HEK293 (cell line): ENCODE measurements around the gene TBC1D24.

Experiments used
- ATF2 ChIP-seq: fragments of 450-650 bp; formaldehyde crosslinking; IDR thresholded peaks from 2 replicates; pipeline ENCODE4 v1.5.1; 2016; ENCODE audit warnings: missing biosample characterization, missing genetic modification characterization, low read depth
- CTCF ChIP-seq: fragments of 450-650 bp; formaldehyde crosslinking; IDR thresholded peaks from 2 replicates; pipeline ENCODE4 v1.5.1; 2016; ENCODE audit warnings: missing biosample characterization, missing genetic modification characterization
- EGR2 ChIP-seq: fragments of 450-650 bp; formaldehyde crosslinking; IDR thresholded peaks from 2 replicates; pipeline ENCODE4 v1.5.1; 2016; ENCODE audit warnings: low read depth, missing biosample characterization, missing genetic modification characterization
- KLF16 ChIP-seq: fragments of 450-650 bp; formaldehyde crosslinking; IDR thresholded peaks from 2 replicates; pipeline ENCODE4 v1.5.1; 2017; ENCODE audit warnings: missing biosample characterization, missing genetic modification characterization
- MYNN ChIP-seq: fragments of 450-650 bp; formaldehyde crosslinking; IDR thresholded peaks from 2 replicates; pipeline ENCODE4 v1.5.1; 2016; ENCODE audit warnings: missing biosample characterization, missing genetic modification characterization, borderline replicate concordance
- ZNF112 ChIP-seq: fragments of 450-650 bp; formaldehyde crosslinking; IDR thresholded peaks from 2 replicates; pipeline ENCODE4 v1.5.0; 2017; ENCODE audit warnings: missing biosample characterization, missing genetic modification characterization
- ZNF114 ChIP-seq: fragments of 450-650 bp; formaldehyde crosslinking; IDR thresholded peaks from 2 replicates; pipeline ENCODE4 v1.5.0; 2017; ENCODE audit warnings: missing biosample characterization, missing genetic modification characterization
- ZNF121 ChIP-seq: fragments of 450-650 bp; formaldehyde crosslinking; IDR thresholded peaks from 2 replicates; pipeline ENCODE4 v1.5.1; 2016; ENCODE audit warnings: missing biosample characterization, missing genetic modification characterization
- ZNF24 ChIP-seq: fragments of 450-650 bp; formaldehyde crosslinking; IDR thresholded peaks from 2 replicates; pipeline ENCODE4 v1.5.1; 2016; ENCODE audit warnings: missing biosample characterization, missing genetic modification characterization
- ZNF311 ChIP-seq: fragments of 450-650 bp; formaldehyde crosslinking; IDR thresholded peaks from 2 replicates; pipeline ENCODE4 v1.5.1; 2017; ENCODE audit warnings: missing biosample characterization, missing genetic modification characterization, borderline replicate concordance
- ZNF677 ChIP-seq: fragments of 450-650 bp; IDR thresholded peaks from 2 replicates; pipeline ENCODE4 v1.5.0; 2018; ENCODE audit warnings: missing biosample characterization, mild to moderate bottlenecking, missing genetic modification characterization, moderate library complexity
- ZNF777 ChIP-seq: fragments of 450-650 bp; formaldehyde crosslinking; IDR thresholded peaks from 2 replicates; pipeline ENCODE4 v1.5.1; 2017; ENCODE audit warnings: missing biosample characterization, missing genetic modification characterization, borderline replicate concordance
- ZNF785 ChIP-seq: fragments of 450-650 bp; formaldehyde crosslinking; IDR thresholded peaks from 2 replicates; pipeline ENCODE4 v1.5.1; 2016; ENCODE audit warnings: missing biosample characterization, missing genetic modification characterization
- TF ChIP-seq, protein P1 (sequence below): fragments of 450-650 bp; formaldehyde crosslinking; IDR thresholded peaks from 2 replicates; pipeline ENCODE4 v1.5.1; 2016; ENCODE audit warnings: missing biosample characterization, missing genetic modification characterization

DNA sequence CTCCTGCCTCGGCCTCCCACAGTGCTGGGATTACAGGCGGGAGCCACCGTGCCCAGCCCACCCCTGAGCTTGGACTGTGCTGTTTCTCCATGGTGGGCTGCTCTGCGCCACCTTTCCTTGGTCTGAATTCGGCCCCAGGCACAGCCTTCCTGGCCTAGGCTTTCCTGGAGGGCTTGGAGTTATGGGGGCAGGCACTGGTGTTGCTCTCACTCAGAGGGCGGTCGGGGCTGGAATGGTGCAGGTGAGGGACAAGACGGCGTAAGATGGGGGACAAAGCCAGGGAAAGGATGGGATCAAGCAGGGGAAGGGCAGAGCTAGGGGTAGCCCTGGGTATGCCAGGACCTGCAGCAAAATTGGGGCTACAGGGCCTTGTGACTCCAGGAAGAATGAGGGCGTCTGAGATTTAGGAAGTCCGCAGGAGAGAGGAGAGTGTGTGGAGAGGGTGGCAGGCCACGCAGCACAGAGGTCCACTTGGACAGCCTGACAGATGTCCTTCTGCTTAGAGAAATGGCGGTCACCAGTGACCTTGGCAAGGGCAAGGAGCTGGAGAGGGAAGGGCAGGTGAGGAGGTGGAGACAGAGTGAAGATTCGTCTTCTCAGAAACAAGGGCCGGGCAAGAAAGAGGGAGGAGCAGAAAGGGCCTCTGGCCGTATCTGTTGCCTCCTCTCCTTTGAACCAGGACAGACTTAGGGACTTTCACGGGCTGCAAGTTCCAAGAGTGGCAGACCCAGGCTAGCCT lies 37.2 kb downstream of the TBC1D24 start:
- TF ChIP-seq CTCF (tag by site-specific recombination) (no peak), ZNF112 (tag by site-specific recombination) (no peak), ZNF311 (tag by site-specific recombination) (no peak), ZNF785 (tag by site-specific recombination) (no peak), ZNF24 (tag by site-specific recombination) (no peak), MYNN (tag by site-specific recombination) (no peak), ZNF677 (no peak), EGR2 (tag by site-specific recombination) (no peak), ATF2 (no peak), ZNF114 (no peak), ZNF777 (no peak), KLF16 (tag by site-specific recombination) (no peak), ZNF121 (tag by site-specific recombination) (no peak)
- TF ChIP-seq, protein P1, sequence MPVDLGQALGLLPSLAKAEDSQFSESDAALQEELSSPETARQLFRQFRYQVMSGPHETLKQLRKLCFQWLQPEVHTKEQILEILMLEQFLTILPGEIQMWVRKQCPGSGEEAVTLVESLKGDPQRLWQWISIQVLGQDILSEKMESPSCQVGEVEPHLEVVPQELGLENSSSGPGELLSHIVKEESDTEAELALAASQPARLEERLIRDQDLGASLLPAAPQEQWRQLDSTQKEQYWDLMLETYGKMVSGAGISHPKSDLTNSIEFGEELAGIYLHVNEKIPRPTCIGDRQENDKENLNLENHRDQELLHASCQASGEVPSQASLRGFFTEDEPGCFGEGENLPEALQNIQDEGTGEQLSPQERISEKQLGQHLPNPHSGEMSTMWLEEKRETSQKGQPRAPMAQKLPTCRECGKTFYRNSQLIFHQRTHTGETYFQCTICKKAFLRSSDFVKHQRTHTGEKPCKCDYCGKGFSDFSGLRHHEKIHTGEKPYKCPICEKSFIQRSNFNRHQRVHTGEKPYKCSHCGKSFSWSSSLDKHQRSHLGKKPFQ (tag by site-specific recombination): no peak
